ENCODE results near the gene TRIM44. TPM values are rescaled to one million over a fixed set of nuclear protein-coding genes. Genes with fewer than 3 reads are reported as not detected.

TRIM44 gene
- total and polyA plus RNA-seq, 3 donors from 2014 or later, result 37.1 to 42.3 (median 41.6) TPM

DNA sequence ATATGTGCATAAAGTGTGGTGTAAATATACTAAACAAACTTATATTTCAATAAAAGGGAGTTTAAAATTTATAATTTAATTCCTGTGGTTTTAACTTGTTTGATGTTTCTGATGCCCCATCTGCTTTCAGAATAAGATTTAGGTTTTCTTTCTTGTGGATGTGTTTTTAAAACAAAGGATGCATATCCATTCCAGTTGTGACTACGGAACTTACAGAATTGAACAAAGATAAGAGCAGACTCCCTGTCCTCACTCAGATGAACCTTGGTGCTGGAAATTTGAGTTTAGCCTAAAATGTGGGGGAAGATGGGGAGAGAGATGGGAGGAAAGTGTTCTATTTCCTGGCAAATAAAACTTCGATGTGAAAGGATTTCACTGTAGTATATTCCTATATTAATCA is 41.8 kb upstream of the TRIM44 start:
- no peaks in the 10 kb centered on the region for H3K27me3 ChIP-seq
- no peak for DNase-seq
- H3K27ac ChIP-seq, result no peak overlapping the region
- no peaks in the 10 kb centered on the region for H3K36me3 ChIP-seq (ENCODE audit: low read depth, missing control alignments)
- H3K9me3 ChIP-seq, result no peaks in the 10 kb centered on the region
- H3K4me3 ChIP-seq, result no peak overlapping the region
- TF ChIP-seq, protein P1, sequence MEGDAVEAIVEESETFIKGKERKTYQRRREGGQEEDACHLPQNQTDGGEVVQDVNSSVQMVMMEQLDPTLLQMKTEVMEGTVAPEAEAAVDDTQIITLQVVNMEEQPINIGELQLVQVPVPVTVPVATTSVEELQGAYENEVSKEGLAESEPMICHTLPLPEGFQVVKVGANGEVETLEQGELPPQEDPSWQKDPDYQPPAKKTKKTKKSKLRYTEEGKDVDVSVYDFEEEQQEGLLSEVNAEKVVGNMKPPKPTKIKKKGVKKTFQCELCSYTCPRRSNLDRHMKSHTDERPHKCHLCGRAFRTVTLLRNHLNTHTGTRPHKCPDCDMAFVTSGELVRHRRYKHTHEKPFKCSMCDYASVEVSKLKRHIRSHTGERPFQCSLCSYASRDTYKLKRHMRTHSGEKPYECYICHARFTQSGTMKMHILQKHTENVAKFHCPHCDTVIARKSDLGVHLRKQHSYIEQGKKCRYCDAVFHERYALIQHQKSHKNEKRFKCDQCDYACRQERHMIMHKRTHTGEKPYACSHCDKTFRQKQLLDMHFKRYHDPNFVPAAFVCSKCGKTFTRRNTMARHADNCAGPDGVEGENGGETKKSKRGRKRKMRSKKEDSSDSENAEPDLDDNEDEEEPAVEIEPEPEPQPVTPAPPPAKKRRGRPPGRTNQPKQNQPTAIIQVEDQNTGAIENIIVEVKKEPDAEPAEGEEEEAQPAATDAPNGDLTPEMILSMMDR (IDR thresholded peaks at IDR 0.05), result no peak
- no peak for TF ChIP-seq POLR2A (IDR thresholded peaks at IDR 0.05)
- intact Hi-C loops (cut with DNase I; ENCODE audit: low total_unique reads), result no loop called here
- peaks cover 6% of the 10 kb centered on the region for H3K4me1 ChIP-seq
- 62 to 63% methylated on average over 2 of the region's 2 CpGs for WGBS, 2 donors

DNA sequence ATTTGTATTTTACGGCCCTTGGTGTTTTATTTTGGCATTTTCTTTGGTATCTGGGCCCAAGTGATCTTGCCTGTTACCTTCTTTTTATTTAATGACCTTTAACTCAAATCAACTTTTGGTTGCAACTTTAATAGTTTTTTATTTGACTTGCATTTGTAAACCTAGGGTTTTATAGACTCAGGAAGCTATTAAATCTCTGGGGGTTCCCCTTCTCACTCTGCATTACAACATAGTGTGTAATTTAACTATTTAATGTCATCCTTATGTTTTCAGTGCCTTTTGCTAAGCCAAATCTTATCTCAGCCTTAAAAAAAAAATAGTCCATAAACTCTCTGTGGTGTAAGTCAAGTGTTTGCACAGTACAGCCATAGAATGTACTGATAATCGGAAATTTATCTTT is 41.0 kb upstream of the TRIM44 start:
- intact Hi-C loops (cut with DNase I; ENCODE audit: low total_unique reads), result no loop called here
- DNase-seq, result no peak
- H3K27ac ChIP-seq, result no peak overlapping the region

DNA sequence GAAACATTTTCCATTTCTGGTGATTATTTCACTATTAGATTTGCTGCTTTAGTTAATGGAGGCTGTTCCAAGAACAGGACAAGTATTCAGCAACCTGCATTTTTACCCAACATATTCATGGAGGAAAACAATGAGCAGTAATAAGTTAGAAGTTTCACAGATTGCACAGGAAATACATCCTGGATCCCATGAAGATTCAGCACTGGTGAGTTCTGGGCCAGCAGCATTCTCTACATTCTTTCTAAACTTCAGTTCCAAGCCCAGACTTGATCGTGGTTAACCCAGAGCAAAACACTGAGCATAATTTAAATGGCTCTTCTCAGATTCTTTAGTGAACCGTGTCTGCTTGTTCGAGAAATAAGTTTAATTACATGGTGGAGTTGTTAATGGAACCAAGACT is 40.5 kb upstream of the TRIM44 start:
- Histone ChIP-seq H3K36me3 (ENCODE audit: low read depth, missing control alignments) (no peaks in the 10 kb centered on the region), H3K4me1 (peaks cover 6% of the 10 kb centered on the region), H3K27me3 (no peaks in the 10 kb centered on the region), H3K9me3 (no peaks in the 10 kb centered on the region), H3K4me3 (no peak overlapping the region), H3K27ac (no peak overlapping the region)
- no peak for TF ChIP-seq POLR2A (IDR thresholded peaks at IDR 0.05)
- TF ChIP-seq, protein P1 (IDR thresholded peaks at IDR 0.05), result no peak
- DNase-seq, result no peak
- whole genome bisulfite sequencing, 2 donors, result 47 to 57% methylated on average over 3 of the region's 3 CpGs
- intact Hi-C loops (cut with DNase I; ENCODE audit: low total_unique reads), result no loop called here

More for the DNA sequence above, 41.0 kb upstream of the TRIM44 start:
- Histone ChIP-seq H3K4me3 (no peak overlapping the region), H3K9me3 (no peaks in the 10 kb centered on the region), H3K27me3 (no peaks in the 10 kb centered on the region), H3K36me3 (ENCODE audit: low read depth, missing control alignments) (no peaks in the 10 kb centered on the region), H3K4me1 (peaks cover 6% of the 10 kb centered on the region)
- TF ChIP-seq, protein P1 (IDR thresholded peaks at IDR 0.05), result no peak
- TF ChIP-seq POLR2A (IDR thresholded peaks at IDR 0.05), result no peak
- 81 to 84% methylated on average over 2 of the region's 2 CpGs for WGBS, 2 donors

DNA sequence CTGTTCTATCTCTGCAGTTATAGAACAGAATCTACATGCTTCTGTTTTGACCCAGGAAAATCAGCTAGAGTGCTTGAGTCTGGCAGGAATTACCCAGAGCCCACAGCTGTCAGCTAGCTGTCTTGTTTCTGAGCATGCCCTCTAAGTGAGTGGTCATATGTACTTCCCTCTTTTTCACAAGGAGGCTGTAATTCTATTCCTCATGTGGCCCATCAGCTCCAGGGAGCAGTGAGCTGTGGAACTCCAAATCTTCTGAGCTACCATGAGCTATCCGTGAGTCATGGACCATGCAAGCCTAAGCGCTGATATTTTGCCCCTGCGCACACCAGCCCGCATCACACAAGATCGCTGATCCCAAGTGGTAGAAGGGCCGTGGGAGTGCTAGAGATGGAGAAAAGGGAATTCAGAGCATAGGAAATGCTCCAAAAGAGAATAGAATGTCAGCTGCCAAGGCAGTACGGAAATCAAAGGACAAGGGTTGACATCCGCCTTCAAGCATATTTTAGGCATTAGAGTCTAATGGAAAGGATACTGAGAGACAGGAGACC is 38.9 kb upstream of the TRIM44 start:
- intact Hi-C loops (cut with DNase I; ENCODE audit: low total_unique reads), result no loop called here
- no peaks in the 10 kb centered on the region for H3K27me3 ChIP-seq

DNA sequence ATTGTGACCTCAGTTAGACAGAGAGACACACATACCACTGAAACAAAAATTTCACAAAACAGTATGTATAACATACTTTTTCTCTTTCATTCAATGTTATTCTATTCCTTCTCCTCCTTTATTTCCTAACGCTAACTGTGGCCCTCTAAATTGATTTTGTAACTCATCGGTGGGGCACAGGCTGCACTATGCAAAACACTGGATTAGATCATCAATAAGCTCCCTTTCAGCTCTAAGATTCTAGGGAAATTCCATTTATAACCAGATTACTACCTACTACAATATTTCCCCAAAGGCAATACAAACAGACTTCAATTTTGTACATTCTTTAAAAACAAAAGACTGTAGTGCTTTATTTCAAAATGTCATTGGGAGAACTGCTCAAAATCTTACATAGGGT is 38.3 kb upstream of the TRIM44 start:
- Histone ChIP-seq H3K36me3 (ENCODE audit: low read depth, missing control alignments) (no peaks in the 10 kb centered on the region), H3K9me3 (no peaks in the 10 kb centered on the region), H3K4me3 (no peak overlapping the region), H3K4me1 (peaks cover 6% of the 10 kb centered on the region), H3K27me3 (no peaks in the 10 kb centered on the region), H3K27ac (no peak overlapping the region)
- DNase-seq, result no peak
- intact Hi-C loops (cut with DNase I; ENCODE audit: low total_unique reads), result no loop called here
- TF ChIP-seq POLR2A (IDR thresholded peaks at IDR 0.05), result no peak
- 86 to 96% methylated on average over 2 of the region's 2 CpGs for WGBS, 2 donors

More for the DNA sequence above, 38.9 kb upstream of the TRIM44 start:
- 81 to 95% methylated on average over 8 of the region's 8 CpGs for WGBS, 2 donors
- no peak for DNase-seq
- no peak overlapping the region for H3K27ac ChIP-seq
- no peaks in the 10 kb centered on the region for H3K9me3 ChIP-seq
- TF ChIP-seq, protein P1 (IDR thresholded peaks at IDR 0.05), result no peak
- H3K4me3 ChIP-seq, result no peak overlapping the region
- H3K36me3 ChIP-seq (ENCODE audit: low read depth, missing control alignments), result no peaks in the 10 kb centered on the region
- peaks cover 6% of the 10 kb centered on the region for H3K4me1 ChIP-seq

Data from testis (tissue), 3 donors.